GM18505 (cell line): ENCODE results near the gene DENND5B.
"Not testable (repeated sequence)": the region's sequence is repeated elsewhere in the genome, so short reads cannot be mapped to it uniquely, and the experiment has no call there.

Experiments
- ATAC-seq: cut with Tn5 transposase; IDR thresholded peaks from one replicate; pipeline ENCODE4 v1.9.1; 2021; ENCODE audit not compliant: unreplicated experiment
- POLR2A ChIP-seq: IDR thresholded peaks from 4 replicates; pipeline ENCODE4 v1.6.1; 2011; ENCODE audit warnings: borderline replicate concordance; ENCODE audit not compliant: insufficient read depth, insufficient read length; ENCODE audit errors: extremely low read depth

Gene DENND5B

DNA sequence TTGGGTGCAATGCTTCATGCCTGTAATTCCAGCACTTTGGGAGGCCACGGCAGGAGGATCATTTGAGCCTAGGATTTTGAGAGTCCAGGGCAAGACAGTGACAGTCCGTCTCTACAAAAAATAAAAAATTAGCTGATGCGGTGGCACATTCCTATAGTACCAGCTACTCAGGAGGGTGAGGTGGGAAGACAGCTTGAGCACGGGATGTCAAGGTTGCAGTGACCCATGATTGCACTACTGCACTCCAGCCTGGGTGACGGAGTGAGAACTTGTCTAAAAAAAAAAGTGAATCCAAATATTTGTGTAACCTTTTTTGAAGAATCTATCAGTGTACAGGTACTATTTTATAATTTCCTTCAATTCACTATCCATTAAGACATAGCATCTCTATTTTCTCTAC lies 112.5 kb downstream of the DENND5B start:
- TF ChIP-seq POLR2A, result no peak
- no peak for ATAC-seq

GRCh38 chr12:31477687-31478086 lies 113.2 kb downstream of the DENND5B start:
- ATAC-seq, result peak; percentile 60
- TF ChIP-seq POLR2A, result no peak

GRCh38 chr12:31476437-31476836 lies 114.5 kb downstream of the DENND5B start:
- no peak for TF ChIP-seq POLR2A
- no peak for ATAC-seq

DNA sequence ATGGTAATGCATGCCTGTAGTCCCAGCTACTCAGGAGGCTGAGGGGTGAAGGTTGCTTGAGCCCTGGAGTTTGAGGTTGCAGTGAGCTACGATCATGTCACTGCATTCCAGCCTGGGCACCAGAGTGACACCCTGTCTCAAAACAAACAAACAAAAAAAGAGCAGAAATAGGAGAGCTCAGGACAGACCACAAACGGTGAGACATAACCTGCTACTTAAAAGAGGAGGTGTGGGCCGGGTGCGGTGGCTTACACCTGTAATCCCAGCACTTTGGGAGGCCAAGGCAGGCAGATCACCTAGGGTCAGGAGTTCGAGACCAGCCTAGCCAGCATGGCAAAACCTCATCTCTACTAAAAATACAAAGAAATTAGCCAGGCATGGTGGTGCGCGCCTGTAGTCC lies 115.3 kb downstream of the DENND5B start:
- ATAC-seq, result not testable (repeated sequence)

- TF ChIP-seq POLR2A, result no peak
- ATAC-seq, result no peak
These were observed 116.2 kb downstream of the DENND5B start for GRCh38 chr12:31474751-31475150.

DNA sequence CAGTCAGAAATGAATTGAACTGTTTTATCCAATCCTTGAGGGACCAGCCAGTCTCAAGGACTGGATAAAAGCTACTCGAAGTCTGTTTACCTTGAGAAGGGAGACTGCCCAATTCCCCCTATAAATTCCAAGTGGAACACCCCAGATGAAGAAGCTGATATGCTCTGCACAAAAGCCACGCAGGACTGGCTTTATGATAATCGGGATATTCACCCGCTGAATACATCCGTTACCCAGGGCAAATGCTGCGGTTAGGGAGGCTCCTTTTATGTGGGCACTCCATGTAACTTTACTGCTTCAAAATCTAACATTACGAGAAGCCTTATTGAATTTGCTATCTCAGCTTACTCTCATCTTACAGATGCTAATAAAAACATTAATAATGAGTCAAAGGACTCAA lies 119.1 kb downstream of the DENND5B start:
- ATAC-seq, result no peak
- no peak for TF ChIP-seq POLR2A

DNA sequence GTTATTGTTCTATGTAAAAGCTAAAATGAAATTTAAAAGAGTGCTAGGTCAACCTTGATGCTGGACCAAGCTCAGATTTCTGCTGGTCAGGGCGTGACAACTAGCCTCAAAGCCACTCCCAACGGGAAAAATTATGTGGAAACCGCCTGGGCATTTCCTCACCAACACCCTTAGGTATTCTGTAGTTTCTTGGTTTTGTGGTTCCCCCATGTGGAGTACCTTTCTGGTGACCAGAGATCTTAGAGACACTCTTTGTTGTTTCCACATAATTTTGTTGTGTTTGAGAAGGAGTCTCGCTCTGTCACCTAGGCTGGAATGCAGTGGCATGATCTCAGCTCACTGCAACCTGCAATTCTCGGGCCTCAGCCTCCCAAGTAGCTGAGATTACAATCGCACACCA lies 119.9 kb downstream of the DENND5B start:
- no peak for TF ChIP-seq POLR2A

DNA sequence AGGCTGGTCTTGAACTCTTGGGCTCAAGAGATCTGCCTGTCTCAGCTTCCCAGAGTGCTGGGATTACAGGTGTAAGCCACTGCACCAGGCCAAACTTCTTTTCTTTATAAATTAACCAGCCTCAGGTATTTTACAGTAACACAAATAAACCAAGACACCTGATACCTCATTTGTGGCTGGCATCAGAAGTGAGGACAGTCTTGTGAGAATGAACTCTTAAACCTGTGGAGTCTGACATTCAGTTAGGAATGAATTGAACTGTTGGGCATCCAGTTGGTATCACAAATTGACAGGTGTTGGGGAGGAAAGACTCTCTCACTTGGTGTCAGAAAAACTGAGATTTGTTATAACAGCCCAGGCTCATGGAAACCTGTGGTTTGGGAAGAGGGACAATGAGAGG lies 120.5 kb downstream of the DENND5B start:
- ATAC-seq, result no peak
- no peak for TF ChIP-seq POLR2A

More for the DNA sequence above, 119.9 kb downstream of the DENND5B start:
- ATAC-seq, result no peak

DNA sequence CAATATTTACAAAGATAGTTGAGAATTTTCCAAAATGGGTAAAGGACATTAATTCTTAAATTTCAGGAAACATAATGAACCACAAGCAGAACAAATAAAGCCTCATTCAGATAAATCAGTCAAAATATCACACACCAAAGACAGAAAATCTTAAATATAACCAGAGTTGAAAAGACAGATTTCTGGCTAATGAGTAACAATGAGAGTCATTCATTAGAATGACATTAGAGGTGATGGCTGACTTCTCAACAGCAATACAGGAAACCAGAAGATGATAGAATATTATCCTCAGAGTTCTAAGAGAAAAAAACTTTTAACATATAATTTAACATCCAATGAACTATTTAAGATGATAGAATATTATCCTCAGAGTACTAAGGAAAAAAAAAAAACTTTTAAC lies 124.2 kb downstream of the DENND5B start:
- no peak for TF ChIP-seq POLR2A
- no peak for ATAC-seq

- no peak for TF ChIP-seq POLR2A
- ATAC-seq, result no peak
These were observed 125.9 kb downstream of the DENND5B start for GRCh38 chr12:31465002-31465401.

DNA sequence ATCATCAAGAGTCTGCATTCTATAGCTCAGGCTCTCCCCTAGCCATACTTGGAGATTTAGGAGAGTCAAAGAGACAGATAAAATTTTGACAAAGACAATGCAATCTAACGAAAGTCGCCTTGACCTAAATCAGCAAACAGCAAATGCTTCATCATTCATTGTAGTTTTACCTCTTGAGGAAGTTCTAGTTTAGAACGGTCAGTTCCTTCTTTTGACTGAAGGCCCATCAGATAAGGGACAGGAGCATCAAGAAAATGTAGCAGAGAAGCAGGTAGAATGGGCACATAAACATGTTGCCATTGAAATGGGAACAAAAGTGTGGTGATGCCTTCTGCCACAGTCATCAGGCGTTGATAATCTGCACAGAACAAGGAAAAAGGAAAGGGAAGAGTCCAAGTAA lies 130.9 kb downstream of the DENND5B start:
- no peak for TF ChIP-seq POLR2A
- no peak for ATAC-seq

DNA sequence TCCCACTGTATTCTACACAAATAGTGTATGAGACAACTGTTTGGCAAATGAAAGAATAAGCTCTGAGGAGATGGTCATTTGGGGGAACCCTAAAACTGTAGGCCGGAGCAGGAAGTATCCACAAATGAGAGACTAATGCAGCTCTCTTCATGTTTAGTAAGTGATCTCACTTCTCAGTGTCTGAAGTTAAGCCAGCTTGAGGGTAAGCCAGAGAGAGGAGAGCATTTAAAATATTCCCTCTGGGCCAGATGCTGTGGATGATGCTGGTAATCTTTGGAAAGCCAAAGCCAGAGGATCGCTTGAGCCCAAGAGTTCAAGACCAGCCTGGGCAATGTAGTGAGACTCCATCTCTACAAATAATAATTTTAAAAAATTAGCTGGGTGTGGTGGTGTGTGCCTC lies 134.4 kb downstream of the DENND5B start:
- TF ChIP-seq POLR2A, result no peak
- no peak for ATAC-seq

DNA sequence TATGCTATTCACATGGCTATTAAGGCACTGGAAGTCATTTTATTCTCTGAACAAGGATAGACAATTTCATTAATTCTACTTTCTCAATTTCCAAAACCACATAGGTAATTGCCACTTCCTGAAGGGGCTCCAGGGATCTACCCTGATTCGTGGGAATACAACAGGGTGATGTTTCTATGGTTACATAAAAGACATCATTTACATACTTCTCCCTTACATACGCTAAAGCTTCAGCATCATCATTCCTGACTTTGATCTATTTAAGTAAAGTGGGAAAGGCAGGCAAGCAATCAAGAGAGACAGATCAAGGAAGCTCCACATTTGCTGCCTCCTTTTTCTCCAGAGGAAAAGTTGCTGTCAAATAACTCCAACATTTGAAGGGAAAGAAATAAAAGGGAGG lies 146.2 kb downstream of the DENND5B start:
- no peak for TF ChIP-seq POLR2A
- no peak for ATAC-seq

DNA sequence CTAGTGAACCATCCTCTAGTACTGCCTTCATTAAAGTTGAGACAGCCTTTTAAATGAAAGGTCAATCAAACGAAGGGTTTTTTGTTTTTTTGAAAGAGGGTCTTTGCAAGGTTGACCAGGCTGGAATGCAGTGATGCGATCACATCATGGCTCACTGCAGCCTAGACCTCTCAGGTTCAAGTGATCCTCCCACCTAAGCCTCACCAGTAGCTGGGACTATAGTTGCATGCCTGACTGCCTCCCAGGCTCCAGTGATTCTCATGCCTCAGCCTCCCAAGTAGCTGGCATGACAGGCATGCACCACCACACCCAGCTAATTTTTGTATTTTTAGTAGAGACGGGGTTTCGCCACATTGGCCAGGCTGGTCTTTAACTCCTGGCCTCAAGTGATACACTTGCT lies 150.3 kb downstream of the DENND5B start:
- ATAC-seq, result no peak
- no peak for TF ChIP-seq POLR2A

DNA sequence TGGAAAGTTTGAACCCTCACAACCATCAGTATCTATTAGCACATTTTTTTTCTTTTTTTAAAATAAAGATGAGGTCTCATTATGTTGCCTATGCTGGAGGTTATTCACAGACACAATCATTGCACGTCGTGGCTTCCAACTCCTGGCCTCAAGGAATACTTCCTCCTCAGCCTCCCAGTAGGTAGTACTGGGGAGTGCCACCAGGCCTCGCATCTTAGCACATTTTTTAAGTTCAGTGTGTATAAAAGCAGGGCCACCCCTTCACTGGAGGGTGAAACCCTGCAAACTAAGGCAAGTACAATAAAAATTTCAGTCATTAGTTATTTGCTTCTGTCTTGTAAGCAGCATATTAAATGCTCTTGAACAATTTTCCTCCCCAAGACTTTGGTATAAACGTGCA lies 150.8 kb downstream of the DENND5B start:
- ATAC-seq, result no peak
- no peak for TF ChIP-seq POLR2A
